Neural progenitor cell (in vitro differentiated cells): Measurements from ENCODE around the gene BTRC.
A peak's percentile ranks its signal among the peaks of the same experiment; 100 is the strongest.

Experiments
- EZH2phosphoT487 ChIP-seq: fragments of 200-600 bp; sonication (generic); IDR thresholded peaks from 2 replicates; pipeline ENCODE4 v1.6.1; 2017; ENCODE audit warnings: antibody characterized with exemption
- TF ChIP-seq, protein P1 (sequence below): fragments of 200-600 bp; sonication (generic); IDR thresholded peaks from 2 replicates; pipeline ENCODE4 v1.5.1; 2017; ENCODE audit warnings: antibody characterized with exemption, mild to moderate bottlenecking

DNA sequence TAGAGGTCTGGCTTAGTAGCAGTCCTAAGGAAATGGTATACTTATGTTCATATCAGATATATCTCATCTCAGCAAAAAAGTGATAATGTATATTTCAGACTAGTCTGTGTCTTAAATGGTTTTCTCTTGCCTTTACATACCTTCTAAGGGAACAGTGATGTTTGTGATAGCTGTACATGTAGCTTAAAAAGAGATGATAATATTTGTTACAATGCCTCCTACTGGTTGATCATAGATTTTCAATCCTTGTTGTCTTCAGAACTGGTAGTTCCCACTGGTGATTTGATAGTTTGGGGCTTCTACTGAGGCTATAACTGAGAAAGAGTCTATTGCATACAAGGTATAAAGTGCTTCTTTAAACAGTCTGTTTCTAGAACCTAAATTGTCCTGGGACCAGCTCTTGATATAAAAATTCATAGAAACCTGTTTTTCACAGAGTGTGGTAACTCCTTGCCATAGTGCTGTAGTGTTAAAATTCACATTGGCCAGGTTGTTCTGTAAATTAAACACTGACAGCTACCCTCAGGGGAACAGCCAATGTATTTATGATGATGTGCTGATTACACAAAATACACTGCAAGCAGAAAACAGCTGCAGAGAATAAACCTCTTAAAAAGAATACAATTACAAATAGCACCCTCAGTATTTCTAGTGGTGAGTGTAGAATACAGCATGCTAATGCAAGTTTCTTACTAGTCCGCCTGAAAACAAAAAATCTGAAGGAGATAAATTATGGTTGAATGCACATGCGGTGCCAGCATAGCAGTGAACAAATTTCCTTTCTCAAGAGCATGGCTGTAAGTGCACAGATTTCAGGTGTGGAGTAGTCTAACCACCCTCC, 90.3 kb downstream of the BTRC start:
- TF ChIP-seq, protein P1, sequence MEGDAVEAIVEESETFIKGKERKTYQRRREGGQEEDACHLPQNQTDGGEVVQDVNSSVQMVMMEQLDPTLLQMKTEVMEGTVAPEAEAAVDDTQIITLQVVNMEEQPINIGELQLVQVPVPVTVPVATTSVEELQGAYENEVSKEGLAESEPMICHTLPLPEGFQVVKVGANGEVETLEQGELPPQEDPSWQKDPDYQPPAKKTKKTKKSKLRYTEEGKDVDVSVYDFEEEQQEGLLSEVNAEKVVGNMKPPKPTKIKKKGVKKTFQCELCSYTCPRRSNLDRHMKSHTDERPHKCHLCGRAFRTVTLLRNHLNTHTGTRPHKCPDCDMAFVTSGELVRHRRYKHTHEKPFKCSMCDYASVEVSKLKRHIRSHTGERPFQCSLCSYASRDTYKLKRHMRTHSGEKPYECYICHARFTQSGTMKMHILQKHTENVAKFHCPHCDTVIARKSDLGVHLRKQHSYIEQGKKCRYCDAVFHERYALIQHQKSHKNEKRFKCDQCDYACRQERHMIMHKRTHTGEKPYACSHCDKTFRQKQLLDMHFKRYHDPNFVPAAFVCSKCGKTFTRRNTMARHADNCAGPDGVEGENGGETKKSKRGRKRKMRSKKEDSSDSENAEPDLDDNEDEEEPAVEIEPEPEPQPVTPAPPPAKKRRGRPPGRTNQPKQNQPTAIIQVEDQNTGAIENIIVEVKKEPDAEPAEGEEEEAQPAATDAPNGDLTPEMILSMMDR, result peak; percentile 46
- no peak for TF ChIP-seq EZH2phosphoT487
